ENCODE results near the gene PSG11.
"Not testable (repeated sequence)": the region's sequence is repeated elsewhere in the genome, so short reads cannot be mapped to it uniquely, and the experiment has no call there.

PSG11 gene

GRCh38 chr19:43005841-43006240 lies 20.4 kb downstream of the PSG11 start:
- DNase-seq (ENCODE audit: low spot score); in situ Hi-C loops (cut with MboI; ENCODE audit: low pct_unique_long_range_greater_than_20kb, low sequenced_read_pairs, unreplicated experiment): not testable (repeated sequence)

GRCh38 chr19:43004846-43005245 lies 21.4 kb downstream of the PSG11 start:
- DNase-seq (ENCODE audit: low spot score); in situ Hi-C loops (cut with MboI; ENCODE audit: low pct_unique_long_range_greater_than_20kb, low sequenced_read_pairs, unreplicated experiment): not testable (repeated sequence)

- in situ Hi-C loops (cut with MboI; ENCODE audit: low pct_unique_long_range_greater_than_20kb, low sequenced_read_pairs, unreplicated experiment); DNase-seq (ENCODE audit: low spot score): not testable (repeated sequence)
Observed at GRCh38 chr19:43003634-43004033, 22.6 kb downstream of the PSG11 start.

GRCh38 chr19:43002948-43003347 lies 23.3 kb downstream of the PSG11 start:
- DNase-seq (ENCODE audit: low spot score); in situ Hi-C loops (cut with MboI; ENCODE audit: low pct_unique_long_range_greater_than_20kb, low sequenced_read_pairs, unreplicated experiment): not testable (repeated sequence)

GRCh38 chr19:42996161-42996560 lies 30.1 kb downstream of the PSG11 start:
- in situ Hi-C loops (cut with MboI; ENCODE audit: low pct_unique_long_range_greater_than_20kb, low sequenced_read_pairs, unreplicated experiment); DNase-seq (ENCODE audit: low spot score): not testable (repeated sequence)

GRCh38 chr19:42992029-42992604 lies 34.2 kb downstream of the PSG11 start:
- DNase-seq (ENCODE audit: low spot score); in situ Hi-C loops (cut with MboI; ENCODE audit: low pct_unique_long_range_greater_than_20kb, low sequenced_read_pairs, unreplicated experiment): not testable (repeated sequence)

GRCh38 chr19:42989851-42990250 lies 36.4 kb downstream of the PSG11 start:
- DNase-seq (ENCODE audit: low spot score), result no peak
- no peak for TF ChIP-seq CTCF (IDR thresholded peaks at IDR 0.05; ENCODE audit: extremely low read depth, insufficient read depth, missing control alignments)
- in situ Hi-C loops (cut with MboI; ENCODE audit: low pct_unique_long_range_greater_than_20kb, low sequenced_read_pairs, unreplicated experiment), result no loop called here

- in situ Hi-C loops (cut with MboI; ENCODE audit: low pct_unique_long_range_greater_than_20kb, low sequenced_read_pairs, unreplicated experiment); DNase-seq (ENCODE audit: low spot score): not testable (repeated sequence)
Observed at GRCh38 chr19:42989186-42989585, 37.1 kb downstream of the PSG11 start.

- in situ Hi-C loops (cut with MboI; ENCODE audit: low pct_unique_long_range_greater_than_20kb, low sequenced_read_pairs, unreplicated experiment); DNase-seq (ENCODE audit: low spot score): not testable (repeated sequence)
Observed at GRCh38 chr19:42988206-42988605, 38.1 kb downstream of the PSG11 start.

- TF ChIP-seq CTCF (IDR thresholded peaks at IDR 0.05; ENCODE audit: extremely low read depth, insufficient read depth, missing control alignments), result no peak
- no peak for DNase-seq (ENCODE audit: low spot score)
- in situ Hi-C loops (cut with MboI; ENCODE audit: low pct_unique_long_range_greater_than_20kb, low sequenced_read_pairs, unreplicated experiment), result no loop called here
Observed at GRCh38 chr19:42985588-42985987, 40.7 kb downstream of the PSG11 start.

GRCh38 chr19:42982111-42982510 lies 44.2 kb downstream of the PSG11 start:
- in situ Hi-C loops (cut with MboI; ENCODE audit: low pct_unique_long_range_greater_than_20kb, low sequenced_read_pairs, unreplicated experiment); DNase-seq (ENCODE audit: low spot score): not testable (repeated sequence)

- in situ Hi-C loops (cut with MboI; ENCODE audit: low pct_unique_long_range_greater_than_20kb, low sequenced_read_pairs, unreplicated experiment); DNase-seq (ENCODE audit: low spot score): not testable (repeated sequence)
Observed at GRCh38 chr19:42971451-42971850, 54.8 kb downstream of the PSG11 start.

All from GM13977 (cell line).